ENCODE data around the gene TNPO3. TPM values are rescaled to one million over a fixed set of nuclear protein-coding genes. Genes with fewer than 3 reads are reported as not detected.

The TNPO3 gene
- total and polyA plus RNA-seq, 10 of the 15 experiments (the other 5 are each of a cell fraction or from before 2014, with no cell fraction given), result 17.6 to 91.8 (median 65.9) TPM

DNA sequence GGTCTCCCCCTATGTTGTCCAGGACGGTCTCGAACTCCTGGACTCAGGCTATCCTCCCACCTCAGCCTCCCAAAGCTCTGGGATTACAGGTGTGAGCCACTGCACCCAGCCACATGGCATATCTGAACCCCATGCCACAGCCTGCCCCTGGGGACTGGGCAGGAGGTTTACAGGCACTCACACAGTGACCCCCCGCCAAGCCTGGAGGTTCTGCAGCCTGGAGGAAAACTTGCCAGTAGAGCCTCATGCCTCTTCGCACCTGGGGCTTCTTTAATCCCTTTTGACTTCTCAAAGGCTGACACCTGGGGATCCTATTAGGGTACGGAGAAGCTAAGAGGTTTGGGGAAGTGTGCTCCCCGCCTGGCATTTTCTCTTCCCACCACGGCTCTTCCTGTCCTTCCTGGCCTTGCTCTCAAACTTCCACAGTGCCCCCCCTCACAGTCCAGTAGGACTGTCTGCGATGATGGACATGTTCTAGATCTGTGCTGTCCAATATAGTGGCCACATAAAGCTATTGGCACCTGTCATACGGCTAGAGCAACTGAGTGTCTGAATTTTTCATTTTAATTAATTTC lies 133.0 kb downstream of the TNPO3 start:
- no peaks in the 10 kb centered on the region for H3K36me3 ChIP-seq (ENCODE audit: control insufficient read depth in 2 of 2, insufficient read depth in 2 of 2, low read length in 1 of 2)
- H2AFZ ChIP-seq (ENCODE audit: control insufficient read depth, low read depth, low read length), result no peak overlapping the region
- H3K4me1 ChIP-seq (ENCODE audit: control insufficient read depth, insufficient read depth, low read length), result no peaks in the 10 kb centered on the region
- ATAC-seq, result no peak
- TF ChIP-seq ATF7 (IDR thresholded peaks at IDR 0.05; ENCODE audit: low read depth), result no peak
- no peak for TF ChIP-seq ASH2L (IDR thresholded peaks at IDR 0.05; ENCODE audit: borderline replicate concordance, low read depth)
- TF ChIP-seq SMC3 (IDR thresholded peaks at IDR 0.05; ENCODE audit: borderline replicate concordance, low read length), result no peak
- no TSS peak for BruUV-seq (replicated peaks)
- in situ Hi-C loops (cut with MboI) (no loop called here), intact Hi-C loops (cut with micrococcal nuclease; ENCODE audit: unreplicated experiment) (no loop called here)
- ChIA-PET SMC1A (ENCODE audit: uncharacterized antibody, unreplicated experiment) (interaction anchor here (0.7 to 1.5 kb wide), 3 partner anchors 11 to 21 kb away, joined by 3 to 4 read pairs (median 3); no protein-coding TSS in a partner anchor), RAD21 (ENCODE audit: unreplicated experiment) (interaction anchor here (0.7 to 1.4 kb wide), 6 partner anchors 10 to 170 kb away, joined by 3 to 6 read pairs (median 3); no protein-coding TSS in a partner anchor), CTCF (interaction anchor here (0.6 to 1.1 kb wide), 2 partner anchors 12 to 289 kb away, joined by 3 read pairs; partner anchors contain the start of gene KCP), POLR2A (interaction anchor here (0.5 to 2.4 kb wide), 3 partner anchors 11 to 314 kb away, joined by 3 to 11 read pairs (median 7); no protein-coding TSS in a partner anchor)
- no peaks in the 10 kb centered on the region for H3K79me2 ChIP-seq (ENCODE audit: control insufficient read depth, insufficient read depth, low read length)
- H3K27me3 ChIP-seq (replicated peaks in 1 of 2; ENCODE audit: control insufficient read depth in 2 of 2, insufficient read depth in 2 of 2, low read length in 1 of 2), result no peaks in the 10 kb centered on the region
- no peaks in the 10 kb centered on the region for H4K20me1 ChIP-seq (ENCODE audit: control insufficient read depth, insufficient read depth)
- no peak for DNase-seq (ENCODE audit: low read depth, low spot score)
- 55% methylated on average over 9 of the region's 9 CpGs for WGBS (ENCODE audit: insufficient coverage, insufficient replicate concordance, low lambda C conversion rate, missing lambda C conversion rate)
- no peak overlapping the region for H3K27ac ChIP-seq (ENCODE audit: control insufficient read depth, insufficient read depth)
- no peak overlapping the region for H3K4me3 ChIP-seq
- H3K4me2 ChIP-seq (ENCODE audit: control insufficient read depth, insufficient read depth), result no peak overlapping the region
- H3K9me3 ChIP-seq (replicated peaks; ENCODE audit: control insufficient read depth, insufficient read depth, low read length), result no peaks in the 10 kb centered on the region
- FAIRE-seq, result no peak
- H3K9ac ChIP-seq (ENCODE audit: control insufficient read depth, insufficient read depth, low read length), result no peak overlapping the region

DNA sequence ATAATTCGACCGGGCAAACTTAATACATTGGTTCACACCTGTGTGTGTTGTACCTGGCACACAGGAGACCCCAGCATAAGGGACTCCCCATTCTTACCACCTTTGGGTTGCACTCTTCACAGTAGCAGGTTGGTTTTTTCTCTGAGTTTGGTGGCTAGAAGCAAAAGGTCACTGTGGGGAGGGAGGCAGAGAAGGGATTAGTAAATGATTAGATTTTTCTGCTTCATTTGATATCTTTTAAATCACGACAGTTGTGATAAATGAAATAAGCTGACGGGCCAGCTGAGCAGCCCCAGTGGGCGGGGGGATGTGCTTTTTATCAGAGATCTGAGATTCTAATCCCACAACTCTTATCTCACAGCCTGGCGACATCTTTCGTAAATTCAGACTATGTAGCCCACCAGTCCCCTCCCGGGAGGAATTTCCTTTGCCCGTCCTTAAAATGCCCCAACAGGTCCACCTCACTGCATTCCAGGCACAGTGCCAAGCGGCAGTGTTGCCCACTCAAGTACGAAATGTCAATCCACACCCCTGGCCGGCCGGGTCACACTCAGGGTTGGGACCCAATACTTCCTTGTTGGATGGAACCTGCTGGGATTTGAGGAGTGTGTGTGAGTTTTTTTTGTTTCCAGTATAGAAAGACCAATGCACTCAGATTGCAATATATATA lies 133.9 kb downstream of the TNPO3 start:
- Histone ChIP-seq H3K4me1 (ENCODE audit: control insufficient read depth, insufficient read depth, low read length) (no peaks in the 10 kb centered on the region), H3K9me3 (replicated peaks; ENCODE audit: control insufficient read depth, insufficient read depth, low read length) (no peaks in the 10 kb centered on the region), H3K4me3 (no peak overlapping the region), H3K27me3 (replicated peaks in 1 of 2; ENCODE audit: control insufficient read depth in 2 of 2, insufficient read depth in 2 of 2, low read length in 1 of 2) (no peaks in the 10 kb centered on the region), H2AFZ (ENCODE audit: control insufficient read depth, low read depth, low read length) (no peak overlapping the region), H3K79me2 (ENCODE audit: control insufficient read depth, insufficient read depth, low read length) (no peaks in the 10 kb centered on the region), H4K20me1 (ENCODE audit: control insufficient read depth, insufficient read depth) (no peaks in the 10 kb centered on the region), H3K27ac (ENCODE audit: control insufficient read depth, insufficient read depth) (no peak overlapping the region), H3K4me2 (ENCODE audit: control insufficient read depth, insufficient read depth) (no peak overlapping the region), H3K9ac (ENCODE audit: control insufficient read depth, insufficient read depth, low read length) (no peak overlapping the region), H3K36me3 (ENCODE audit: control insufficient read depth in 2 of 2, insufficient read depth in 2 of 2, low read length in 1 of 2) (no peaks in the 10 kb centered on the region)
- ChIA-PET RAD21 (ENCODE audit: unreplicated experiment) (interaction anchor here (1.2 kb wide), 1 partner anchor 20 kb away, joined by 3 read pairs; no protein-coding TSS in a partner anchor), SMC1A (ENCODE audit: uncharacterized antibody, unreplicated experiment) (interaction anchor here (1.1 to 1.5 kb wide), 3 partner anchors 15 to 55 kb away, joined by 3 to 5 read pairs (median 3); no protein-coding TSS in a partner anchor), CTCF (interaction anchor here (1.5 kb wide), 1 partner anchor 19 kb away, joined by 3 read pairs; no protein-coding TSS in a partner anchor), POLR2A (interaction anchor here (0.6 kb wide), 1 partner anchor 9 kb away, joined by 3 read pairs; no protein-coding TSS in a partner anchor)
- in situ Hi-C loops (cut with MboI) (no loop called here), intact Hi-C loops (cut with micrococcal nuclease; ENCODE audit: unreplicated experiment) (no loop called here)
- ATAC-seq (no peak), DNase-seq (ENCODE audit: low read depth, low spot score) (no peak), FAIRE-seq (no peak)
- no TSS peak for BruUV-seq (replicated peaks)
- WGBS (ENCODE audit: insufficient coverage, insufficient replicate concordance, low lambda C conversion rate, missing lambda C conversion rate), result 72% methylated on average over 13 of the region's 13 CpGs
- no peak for TF ChIP-seq FOXM1 (IDR thresholded peaks at IDR 0.05; ENCODE audit: low read depth, low read length)
- TF ChIP-seq CBX3 (IDR thresholded peaks at IDR 0.05; ENCODE audit: borderline replicate concordance, low read depth), result no peak
- TF ChIP-seq ASH2L (IDR thresholded peaks at IDR 0.05; ENCODE audit: borderline replicate concordance, low read depth), result no peak
- no peak for TF ChIP-seq PAX5 (IDR thresholded peaks at IDR 0.05; ENCODE audit: borderline replicate concordance, low read depth, low read length)
- TF ChIP-seq RAD51 (IDR thresholded peaks at IDR 0.05), result no peak
- TF ChIP-seq YBX1 (IDR thresholded peaks at IDR 0.05), result no peak
- no peak for TF ChIP-seq SUPT20H (IDR thresholded peaks at IDR 0.05; ENCODE audit: borderline replicate concordance, control insufficient read depth, low read depth, low read length)
